ENCODE measurements around the gene SND1. TPM values are rescaled to one million over a fixed set of nuclear protein-coding genes. Genes with fewer than 3 reads are reported as not detected.

SND1 gene
- total RNA-seq, 1 experiment from 2014 or later: 139 TPM

DNA sequence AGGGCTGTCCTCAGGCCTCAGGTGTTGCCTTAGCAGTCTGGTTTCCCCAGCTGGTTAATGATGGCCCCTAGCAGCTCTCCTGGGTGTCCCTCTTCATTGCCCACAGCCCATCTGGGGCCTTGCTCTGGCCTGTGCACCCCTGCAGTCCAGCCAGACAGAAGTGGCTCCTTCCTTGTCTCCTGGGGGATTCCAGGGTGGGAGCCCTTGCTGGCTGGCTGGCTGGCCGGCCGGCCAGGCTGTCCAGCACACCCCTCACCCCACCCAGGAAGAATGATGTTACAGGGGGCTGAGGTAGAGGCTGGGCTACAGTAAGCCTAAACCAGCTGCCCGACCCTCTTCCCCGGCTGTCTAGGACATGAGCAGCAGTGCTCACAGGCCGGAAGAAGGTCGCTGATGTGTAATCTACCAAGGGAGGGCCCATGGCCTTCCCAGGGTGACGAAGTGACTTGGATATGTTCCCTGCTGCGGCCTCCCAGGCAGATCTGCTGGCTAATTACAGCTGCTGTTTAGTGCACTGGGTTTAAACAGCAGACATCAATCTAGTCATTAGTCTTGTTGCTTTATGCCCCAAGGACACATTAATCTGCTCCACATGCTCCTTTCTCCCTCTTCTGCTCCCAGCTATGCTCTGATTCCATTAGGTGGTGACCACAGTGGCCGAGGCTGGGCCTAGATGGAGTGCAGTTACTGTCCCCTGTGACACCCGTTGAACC, 433.1 kb downstream of the SND1 start:
- Histone ChIP-seq H3K4me2 (ENCODE audit: low read length) (no peak overlapping the region), H3K27me3 (ENCODE audit: low read length) (no peaks in the 10 kb centered on the region), H3F3A (ENCODE audit: low read length, unreplicated experiment) (no peaks in the 10 kb centered on the region), H4K20me1 (ENCODE audit: low read length) (no peaks in the 10 kb centered on the region), H3K9me3 (ENCODE audit: low read length) (no peaks in the 10 kb centered on the region), H3K9ac (ENCODE audit: low read length) (no peak overlapping the region), H3K36me3 (ENCODE audit: low read depth, low read length) (no peaks in the 10 kb centered on the region), H3K4me3 (ENCODE audit: low read length) (no peak overlapping the region), H3K4me1 (ENCODE audit: insufficient read depth, low read length) (no peaks in the 10 kb centered on the region), H3K79me2 (ENCODE audit: low read length) (no peaks in the 10 kb centered on the region), H2AFZ (ENCODE audit: low read length) (no peak overlapping the region), H3K27ac (ENCODE audit: low read length) (no peak overlapping the region), H3K9me2 (replicated peaks; ENCODE audit: low read length) (no peaks in the 10 kb centered on the region)
- ATAC-seq: no peak
- POLR2A ChIA-PET (ENCODE audit: unreplicated experiment): no interaction called here
- BruUV-seq (replicated peaks): no TSS peak
- CTCF ChIA-PET: no interaction called here
- TF ChIP-seq, protein P1, sequence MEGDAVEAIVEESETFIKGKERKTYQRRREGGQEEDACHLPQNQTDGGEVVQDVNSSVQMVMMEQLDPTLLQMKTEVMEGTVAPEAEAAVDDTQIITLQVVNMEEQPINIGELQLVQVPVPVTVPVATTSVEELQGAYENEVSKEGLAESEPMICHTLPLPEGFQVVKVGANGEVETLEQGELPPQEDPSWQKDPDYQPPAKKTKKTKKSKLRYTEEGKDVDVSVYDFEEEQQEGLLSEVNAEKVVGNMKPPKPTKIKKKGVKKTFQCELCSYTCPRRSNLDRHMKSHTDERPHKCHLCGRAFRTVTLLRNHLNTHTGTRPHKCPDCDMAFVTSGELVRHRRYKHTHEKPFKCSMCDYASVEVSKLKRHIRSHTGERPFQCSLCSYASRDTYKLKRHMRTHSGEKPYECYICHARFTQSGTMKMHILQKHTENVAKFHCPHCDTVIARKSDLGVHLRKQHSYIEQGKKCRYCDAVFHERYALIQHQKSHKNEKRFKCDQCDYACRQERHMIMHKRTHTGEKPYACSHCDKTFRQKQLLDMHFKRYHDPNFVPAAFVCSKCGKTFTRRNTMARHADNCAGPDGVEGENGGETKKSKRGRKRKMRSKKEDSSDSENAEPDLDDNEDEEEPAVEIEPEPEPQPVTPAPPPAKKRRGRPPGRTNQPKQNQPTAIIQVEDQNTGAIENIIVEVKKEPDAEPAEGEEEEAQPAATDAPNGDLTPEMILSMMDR (conservative IDR thresholded peaks at IDR 0.05; ENCODE audit: low read depth, low read length): no peak
- TF ChIP-seq EZH2phosphoT487 (IDR thresholded peaks at IDR 0.05; ENCODE audit: borderline replicate concordance, low read length) (no peak), EZH2 (IDR thresholded peaks at IDR 0.05; ENCODE audit: low read length, unreplicated experiment) (no peak)
- no peak for DNase-seq
- intact Hi-C loops (cut with micrococcal nuclease): no loop called here

DNA sequence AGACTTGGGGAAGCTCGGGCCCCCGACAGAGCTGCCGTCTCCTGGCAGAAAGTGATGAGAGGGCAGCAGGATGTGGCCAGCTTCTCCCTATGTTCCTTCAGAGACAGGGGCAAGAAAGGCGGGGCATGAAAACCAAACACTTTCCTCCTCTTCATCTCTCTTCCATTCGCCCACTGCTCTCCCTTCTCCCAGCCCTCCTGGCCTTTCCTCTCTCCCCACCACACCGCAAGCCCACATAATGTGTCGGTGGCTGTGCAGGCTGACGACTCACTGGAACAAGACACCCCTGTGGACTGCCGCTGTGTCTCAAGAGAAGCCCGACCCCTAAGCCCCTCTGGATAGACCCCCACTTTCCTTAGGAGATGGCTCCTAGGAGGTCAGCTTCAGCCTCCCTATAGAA, 438.5 kb downstream of the SND1 start:
- Histone ChIP-seq H3K9me3 (ENCODE audit: low read length) (no peaks in the 10 kb centered on the region), H3K79me2 (ENCODE audit: low read length) (no peaks in the 10 kb centered on the region), H3K4me2 (ENCODE audit: low read length) (no peak overlapping the region), H3K4me1 (ENCODE audit: insufficient read depth, low read length) (no peaks in the 10 kb centered on the region), H3K27me3 (ENCODE audit: low read length) (no peaks in the 10 kb centered on the region), H3K9me2 (replicated peaks; ENCODE audit: low read length) (no peaks in the 10 kb centered on the region), H3K36me3 (ENCODE audit: low read depth, low read length) (peaks cover 8% of the 10 kb centered on the region; the same call in 1 of the 2 replicates), H4K20me1 (ENCODE audit: low read length) (no peaks in the 10 kb centered on the region), H3K27ac (ENCODE audit: low read length) (no peak overlapping the region), H2AFZ (ENCODE audit: low read length) (no peak overlapping the region), H3K9ac (ENCODE audit: low read length) (no peak overlapping the region), H3F3A (ENCODE audit: low read length, unreplicated experiment) (no peaks in the 10 kb centered on the region), H3K4me3 (ENCODE audit: low read length) (no peak overlapping the region)
- ChIA-PET CTCF (no interaction called here), POLR2A (ENCODE audit: unreplicated experiment) (interaction anchor here (0.6 kb wide), 1 partner anchor 501 kb away, joined by 5 read pairs; no protein-coding TSS in a partner anchor)
- TF ChIP-seq, protein P1 (conservative IDR thresholded peaks at IDR 0.05; ENCODE audit: low read depth, low read length): no peak
- no peak for TF ChIP-seq EZH2phosphoT487 (IDR thresholded peaks at IDR 0.05; ENCODE audit: borderline replicate concordance, low read length)
- TF ChIP-seq EZH2 (IDR thresholded peaks at IDR 0.05; ENCODE audit: low read length, unreplicated experiment): no peak
- no peak for ATAC-seq
- no TSS peak for BruUV-seq (replicated peaks)
- intact Hi-C loops (cut with micrococcal nuclease): no loop called here
- DNase-seq: no peak

DNA sequence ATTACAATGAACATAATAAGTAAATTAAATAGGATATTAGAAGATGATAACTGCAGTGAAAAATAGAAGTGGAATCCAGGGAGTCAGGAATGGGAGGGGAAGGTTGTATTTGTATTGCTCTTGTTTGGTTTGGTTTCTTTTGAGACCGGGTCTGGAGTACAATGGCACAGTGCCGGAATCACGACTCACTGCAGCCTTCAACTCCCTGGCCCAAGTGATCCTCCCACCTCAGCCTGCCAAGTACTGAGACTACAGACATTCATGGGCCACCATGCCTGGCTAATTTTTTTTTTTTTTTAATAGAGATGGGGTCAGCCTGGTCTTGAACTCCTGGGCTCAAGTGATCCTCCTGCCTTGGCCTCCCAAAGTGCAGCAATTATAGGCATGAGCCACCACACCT, 439.1 kb downstream of the SND1 start:
- H3K27me3 ChIP-seq (ENCODE audit: low read length): no peaks in the 10 kb centered on the region
- H3K36me3 ChIP-seq (ENCODE audit: low read depth, low read length): peaks cover 12% of the 10 kb centered on the region; the same call in 1 of the 2 replicates
- no peaks in the 10 kb centered on the region for H4K20me1 ChIP-seq (ENCODE audit: low read length)
- CTCF ChIA-PET: no interaction called here
- H3F3A ChIP-seq (ENCODE audit: low read length, unreplicated experiment): no peaks in the 10 kb centered on the region
- H2AFZ ChIP-seq (ENCODE audit: low read length): no peak overlapping the region
- H3K9ac ChIP-seq (ENCODE audit: low read length): no peak overlapping the region
- TF ChIP-seq EZH2 (IDR thresholded peaks at IDR 0.05; ENCODE audit: low read length, unreplicated experiment) (no peak), EZH2phosphoT487 (IDR thresholded peaks at IDR 0.05; ENCODE audit: borderline replicate concordance, low read length) (no peak)
- TF ChIP-seq, protein P1 (conservative IDR thresholded peaks at IDR 0.05; ENCODE audit: low read depth, low read length): no peak
- BruUV-seq (replicated peaks): no TSS peak
- H3K27ac ChIP-seq (ENCODE audit: low read length): no peak overlapping the region
- ATAC-seq: 0 out of 2 replicates have a peak, but pooled peaks have one; percentile 14
- DNase-seq: no peak
- H3K9me2 ChIP-seq (replicated peaks; ENCODE audit: low read length): no peaks in the 10 kb centered on the region
- no peaks in the 10 kb centered on the region for H3K79me2 ChIP-seq (ENCODE audit: low read length)
- H3K4me2 ChIP-seq (ENCODE audit: low read length): no peak overlapping the region
- POLR2A ChIA-PET (ENCODE audit: unreplicated experiment): interaction anchor here (0.6 kb wide), 1 partner anchor 502 kb away, joined by 5 read pairs; no protein-coding TSS in a partner anchor
- no peaks in the 10 kb centered on the region for H3K4me1 ChIP-seq (ENCODE audit: insufficient read depth, low read length)
- H3K4me3 ChIP-seq (ENCODE audit: low read length): no peak overlapping the region
- intact Hi-C loops (cut with micrococcal nuclease): no loop called here
- no peaks in the 10 kb centered on the region for H3K9me3 ChIP-seq (ENCODE audit: low read length)

Measured in PC-3 (cell line).